ENCODE results near the gene DHRS4. TPM values are rescaled to one million over a fixed set of nuclear protein-coding genes. Genes with fewer than 3 reads are reported as not detected.
A peak's percentile ranks its signal among the peaks of the same experiment; 100 is the strongest.
"Not testable (repeated sequence)": the region's sequence is repeated elsewhere in the genome, so short reads cannot be mapped to it uniquely, and the experiment has no call there.

Gene DHRS4
- total RNA-seq, 4 donors from 2014 or later: 29.9 to 54.0 (median 38.9) TPM

- WGBS, 2 donors: 82% methylated on average over 1 of the region's 2 CpGs; no CpG with 5 or more reads in 1 of the 2 donors
- DNase-seq (ENCODE audit: low spot score in 2 of 2); H3K4me3 ChIP-seq (ENCODE audit: low read depth, poor library complexity, severe bottlenecking); intact Hi-C loops (cut with DNase I; ENCODE audit: low total_unique reads): not testable (repeated sequence)
Observed at GRCh38 chr14:23961704-23962103, 8.1 kb downstream of the DHRS4 start.

DNA sequence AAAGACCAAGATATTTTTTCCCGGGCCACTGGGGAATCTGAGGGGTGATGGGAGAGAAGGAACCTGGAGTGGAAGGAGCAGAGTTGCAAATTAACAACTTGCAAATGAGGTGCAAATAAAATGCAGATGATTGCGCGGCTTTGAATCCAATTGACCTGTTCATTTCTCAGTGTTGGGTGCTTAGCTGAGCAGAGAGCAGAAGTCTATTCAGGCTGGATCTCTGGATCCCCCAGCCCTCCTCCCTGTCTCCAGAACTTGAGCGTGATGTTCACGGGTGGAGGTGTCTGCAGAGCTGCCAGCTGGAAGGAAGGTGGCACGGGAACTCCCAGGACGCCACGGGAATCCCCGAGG lies 15.5 kb downstream of the DHRS4 start:
- WGBS, 2 donors: no CpG with 5 or more reads among the region's 9 CpGs
- DNase-seq (ENCODE audit: low spot score in 2 of 2); H3K4me3 ChIP-seq (ENCODE audit: low read depth, poor library complexity, severe bottlenecking); intact Hi-C loops (cut with DNase I; ENCODE audit: low total_unique reads): not testable (repeated sequence)

DNA sequence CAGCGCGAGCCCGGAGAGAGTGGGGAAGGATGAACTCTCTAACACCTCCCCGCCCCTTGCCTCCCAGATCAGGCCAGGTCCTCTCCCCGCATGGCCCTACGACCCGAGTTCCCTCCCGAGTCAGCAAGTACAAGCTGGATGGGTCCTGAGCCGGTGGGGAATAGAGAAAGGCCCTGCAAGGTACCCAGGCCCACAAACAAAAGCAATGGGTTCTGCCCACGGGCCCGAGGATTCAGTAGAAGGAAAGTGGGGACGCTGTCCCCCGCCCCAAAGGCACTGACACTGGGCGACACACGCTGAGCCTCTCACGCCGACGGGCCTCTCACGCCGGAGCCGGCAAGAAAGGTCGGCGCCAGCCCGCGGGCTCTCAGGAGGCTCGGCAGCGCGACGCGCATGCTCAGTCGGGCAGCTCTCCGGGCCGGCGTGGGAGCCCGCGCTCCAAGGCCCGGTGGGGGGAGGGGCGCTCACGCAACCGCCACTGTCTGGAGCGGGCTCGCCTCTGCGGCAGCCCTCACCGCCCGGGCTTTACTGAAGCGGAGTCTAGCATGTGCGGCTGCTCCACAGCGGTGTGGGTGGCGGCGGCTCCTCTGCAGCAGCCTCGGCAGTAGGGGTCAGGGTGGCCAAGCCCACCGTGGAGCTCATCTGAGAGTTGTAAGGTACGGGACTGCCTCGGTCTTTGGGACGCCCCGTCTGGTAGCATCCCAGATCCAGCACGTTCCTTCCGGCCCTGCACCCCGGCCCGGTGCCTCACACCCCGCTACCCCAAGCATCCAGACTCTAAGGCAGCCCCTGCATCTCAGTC lies 16.1 kb downstream of the DHRS4 start:
- DNase-seq (ENCODE audit: low spot score in 2 of 2): peak in 1 of 2 donors; percentile 90
- intact Hi-C loops (cut with DNase I; ENCODE audit: low total_unique reads); H3K4me3 ChIP-seq (ENCODE audit: low read depth, poor library complexity, severe bottlenecking): not testable (repeated sequence)
- WGBS, 2 donors: 18 to 27% methylated on average over 27 to 31 of the region's 61 CpGs

DNA sequence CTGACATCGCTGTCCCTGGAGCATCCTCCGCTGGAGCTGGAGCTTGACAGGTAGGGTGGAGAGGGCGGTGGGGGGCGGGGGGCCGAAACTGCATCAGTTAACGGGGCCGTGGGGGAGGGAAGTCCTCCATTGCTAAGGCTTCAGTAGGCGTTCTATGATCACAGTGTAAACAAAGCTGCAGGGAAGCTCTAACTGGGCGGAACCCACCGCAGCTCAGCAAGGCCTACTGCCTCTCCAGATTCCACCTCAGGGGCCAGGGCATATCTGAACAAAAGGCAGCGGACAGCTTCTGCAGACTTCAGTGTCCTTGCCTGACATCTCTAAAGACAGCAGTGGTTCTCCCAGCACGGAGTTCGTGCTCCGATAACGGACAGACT lies 16.7 kb downstream of the DHRS4 start:
- WGBS, 2 donors: 86% methylated on average over 11 of the region's 15 CpGs; no CpG with 5 or more reads in 1 of the 2 donors
- DNase-seq (ENCODE audit: low spot score in 2 of 2); H3K4me3 ChIP-seq (ENCODE audit: low read depth, poor library complexity, severe bottlenecking); intact Hi-C loops (cut with DNase I; ENCODE audit: low total_unique reads): not testable (repeated sequence)

DNA sequence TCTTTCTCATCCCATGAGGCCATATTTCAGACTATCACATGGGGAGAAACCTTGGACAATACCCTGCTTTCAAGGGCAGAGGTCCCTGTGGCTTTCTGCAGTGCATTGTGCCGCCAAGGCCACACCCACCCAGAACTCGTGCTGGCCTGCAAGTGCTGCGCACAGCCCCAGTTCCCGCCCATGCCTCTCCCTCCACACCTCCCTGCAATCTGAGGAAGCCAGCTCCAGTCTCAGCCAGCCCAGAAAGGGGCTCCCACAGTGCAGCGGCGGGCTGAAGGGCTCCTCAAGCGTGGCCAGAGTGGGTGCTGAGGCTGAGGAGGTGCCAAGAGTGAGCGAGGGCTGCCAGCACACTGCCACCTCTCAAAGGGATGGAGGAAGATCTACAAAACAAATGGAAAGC lies 19.6 kb downstream of the DHRS4 start:
- DNase-seq (ENCODE audit: low spot score in 2 of 2); H3K4me3 ChIP-seq (ENCODE audit: low read depth, poor library complexity, severe bottlenecking); intact Hi-C loops (cut with DNase I; ENCODE audit: low total_unique reads): not testable (repeated sequence)
- 64 to 69% methylated on average over 8 of the region's 8 CpGs for WGBS, 2 donors

DNA sequence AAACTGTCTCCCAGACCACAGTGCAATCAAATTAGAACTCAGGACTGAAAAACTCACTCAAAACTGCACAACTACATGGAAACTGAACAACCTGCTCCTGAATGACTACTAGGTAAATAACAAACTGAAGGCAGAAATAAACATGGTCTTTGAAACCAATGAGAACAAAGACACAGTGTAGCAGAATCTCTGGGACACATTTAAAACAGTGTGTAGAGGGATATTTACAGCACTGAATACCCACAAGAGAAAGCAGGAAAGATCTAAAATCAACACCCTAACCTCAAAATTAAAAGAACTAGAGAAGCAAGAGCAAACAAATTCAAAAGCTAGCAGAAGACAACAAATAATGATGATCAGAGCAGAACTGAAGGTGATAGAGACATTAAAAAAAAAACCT lies 20.5 kb downstream of the DHRS4 start:
- intact Hi-C loops (cut with DNase I; ENCODE audit: low total_unique reads); H3K4me3 ChIP-seq (ENCODE audit: low read depth, poor library complexity, severe bottlenecking); DNase-seq (ENCODE audit: low spot score in 2 of 2): not testable (repeated sequence)

DNA sequence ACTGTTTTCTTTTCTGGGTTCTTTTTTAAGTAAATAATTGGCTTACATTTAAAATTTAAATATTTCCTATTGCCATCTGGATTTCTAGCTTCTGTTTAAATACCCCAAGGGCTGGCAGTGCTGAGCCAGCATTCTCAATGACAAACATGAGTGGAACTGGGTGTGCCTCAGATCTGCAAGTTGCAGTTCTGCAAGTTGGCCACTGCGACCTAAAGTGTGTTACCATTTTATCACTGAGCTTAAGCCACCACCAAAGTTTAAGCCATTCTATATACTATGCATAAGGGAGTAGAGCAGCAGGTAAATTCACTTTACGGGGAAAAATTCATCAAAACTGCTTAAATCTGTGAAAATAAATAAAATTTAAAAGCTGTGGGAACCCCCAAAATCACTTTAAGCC lies 23.6 kb downstream of the DHRS4 start:
- H3K4me3 ChIP-seq (ENCODE audit: low read depth, poor library complexity, severe bottlenecking); intact Hi-C loops (cut with DNase I; ENCODE audit: low total_unique reads): not testable (repeated sequence)
- WGBS, 2 donors: 40 to 45% methylated on average over 2 of the region's 2 CpGs
- peak in 1 of 2 donors; percentile 41 for DNase-seq (ENCODE audit: low spot score in 2 of 2)

- DNase-seq (ENCODE audit: low spot score in 2 of 2); intact Hi-C loops (cut with DNase I; ENCODE audit: low total_unique reads); H3K4me3 ChIP-seq (ENCODE audit: low read depth, poor library complexity, severe bottlenecking): not testable (repeated sequence)
- 86 to 87% methylated on average over 10 of the region's 10 CpGs for WGBS, 2 donors
Observed at GRCh38 chr14:23981951-23982813, 28.6 kb downstream of the DHRS4 start.

DNA sequence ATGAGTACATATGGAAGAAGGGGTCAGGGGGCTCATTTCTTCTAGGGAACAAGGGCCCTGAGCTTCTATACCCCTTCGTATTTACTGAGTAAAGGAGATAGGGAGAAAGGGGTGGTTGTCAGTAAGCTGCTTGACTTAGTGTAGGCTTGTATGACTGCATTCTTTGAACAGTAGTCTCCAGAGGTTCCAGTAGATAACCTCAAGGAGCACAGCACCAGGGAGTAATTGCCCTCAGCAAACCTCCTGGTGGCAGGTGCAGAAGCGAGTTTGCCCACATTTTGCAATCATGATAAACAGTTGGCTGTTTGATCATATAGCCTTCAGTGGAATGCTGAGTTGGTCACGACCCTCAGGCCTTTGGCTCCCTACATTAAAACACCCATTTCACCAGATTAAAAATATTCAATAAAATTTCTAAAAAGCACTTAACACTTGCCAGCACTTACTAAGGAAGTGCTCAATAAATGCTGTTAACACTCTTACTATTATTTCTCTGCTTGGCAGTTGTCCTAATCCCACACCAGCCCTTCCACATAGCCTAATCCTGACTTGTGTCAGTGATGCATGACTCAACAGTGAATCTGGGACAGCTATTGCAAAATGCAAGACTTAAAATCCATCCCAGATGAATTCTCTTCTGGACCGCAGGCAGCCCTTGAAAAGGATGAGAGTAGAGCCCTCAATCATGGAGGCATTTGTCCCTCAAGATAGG lies 31.5 kb downstream of the DHRS4 start:
- no peak for TF ChIP-seq CTCF (IDR thresholded peaks at IDR 0.05)
- no peak for TF ChIP-seq POLR2A (IDR thresholded peaks at IDR 0.05)
- WGBS, 2 donors: 38 to 44% methylated on average over 4 of the region's 4 CpGs
- intact Hi-C loops (cut with DNase I; ENCODE audit: low total_unique reads): no loop called here
- no peak for DNase-seq (ENCODE audit: low spot score in 2 of 2)
- H3K4me3 ChIP-seq (ENCODE audit: low read depth, poor library complexity, severe bottlenecking): no peak overlapping the region

- DNase-seq (ENCODE audit: low spot score in 2 of 2); H3K4me3 ChIP-seq (ENCODE audit: low read depth, poor library complexity, severe bottlenecking); intact Hi-C loops (cut with DNase I; ENCODE audit: low total_unique reads): not testable (repeated sequence)
- 78% methylated on average over 6 of the region's 6 CpGs; no CpG with 5 or more reads in 1 of the 2 donors for WGBS, 2 donors
Observed at GRCh38 chr14:23988223-23988606, 34.6 kb downstream of the DHRS4 start.

DNA sequence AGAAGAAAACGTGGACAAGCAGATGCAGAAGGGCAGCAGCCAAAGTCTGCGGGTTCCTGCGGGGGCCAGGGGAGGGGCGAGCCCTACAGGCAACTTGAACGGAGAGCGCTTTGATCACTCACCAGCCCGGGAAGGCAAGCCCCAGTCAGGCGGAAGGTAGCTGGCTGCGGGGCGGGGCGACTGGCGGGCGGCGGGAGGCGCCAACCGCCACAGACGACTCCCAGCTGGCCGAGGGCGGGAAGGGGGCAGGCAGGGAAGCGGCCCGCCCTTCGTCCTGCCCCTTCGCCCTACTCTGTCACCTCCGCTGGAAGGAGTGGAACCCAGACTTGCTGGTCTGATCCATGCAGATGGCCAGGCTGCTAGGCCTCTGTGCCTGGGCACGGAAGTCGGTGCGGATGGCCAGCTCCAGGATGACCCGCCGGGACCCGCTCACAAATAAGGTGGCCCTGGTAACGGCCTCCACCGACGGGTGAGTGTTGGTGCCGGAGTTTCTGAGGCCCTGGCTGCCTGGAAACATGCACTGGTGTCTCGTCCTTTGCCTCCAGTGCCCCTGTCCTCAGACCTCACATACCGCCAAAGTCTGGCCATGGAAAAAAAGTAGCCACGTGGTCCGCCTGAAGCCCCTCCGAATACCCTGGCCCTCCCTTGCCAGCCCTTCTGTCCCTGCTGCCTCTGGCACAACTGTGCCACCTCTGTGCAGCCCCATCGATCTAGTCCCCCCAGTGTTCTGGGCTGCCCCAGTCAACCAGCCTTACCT lies 35.2 kb downstream of the DHRS4 start, which contains the start of gene DHRS4L2:
Gene DHRS4L2 (plus strand): TSS at position 323 of the 757 bp plus-strand sequence. CDS start 19 bp downstream, at position 342.
- DNase-seq (ENCODE audit: low spot score in 2 of 2): peak; percentile 56 to 96
- H3K4me3 ChIP-seq (ENCODE audit: low read depth, poor library complexity, severe bottlenecking); intact Hi-C loops (cut with DNase I; ENCODE audit: low total_unique reads): not testable (repeated sequence)
- WGBS, 2 donors: 6 to 38% methylated on average over 30 to 40 of the region's 40 CpGs

DNA sequence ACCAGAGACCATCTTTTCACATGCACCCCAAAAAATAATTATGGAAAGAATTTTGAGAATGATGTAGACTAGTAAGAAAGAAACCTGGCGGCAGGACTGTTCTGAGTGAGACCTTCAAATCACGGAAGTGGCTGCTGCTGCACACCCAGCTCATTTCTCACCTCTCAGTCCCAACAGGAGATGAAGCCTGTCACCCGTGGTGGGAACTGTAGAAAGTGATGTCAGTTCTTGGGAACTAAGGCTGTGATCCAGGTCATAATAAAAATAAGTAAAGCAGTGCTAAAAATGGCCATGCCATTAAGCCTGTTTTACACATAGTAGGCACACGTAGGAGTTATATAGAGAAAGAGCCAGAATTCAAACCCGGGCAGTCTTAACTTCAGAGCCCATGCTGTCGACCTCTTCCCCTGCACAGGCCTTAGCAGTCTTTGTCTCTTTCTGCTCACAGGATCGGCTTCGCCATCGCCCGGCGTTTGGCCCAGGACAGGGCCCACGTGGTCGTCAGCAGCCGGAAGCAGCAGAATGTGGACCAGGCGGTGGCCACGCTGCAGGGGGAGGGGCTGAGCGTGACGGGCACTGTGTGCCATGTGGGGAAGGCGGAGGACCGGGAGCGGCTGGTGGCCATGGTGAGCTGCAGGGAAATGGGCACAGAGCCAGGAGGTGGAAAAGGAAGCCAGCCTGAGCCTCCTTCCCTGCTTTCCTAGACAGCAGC lies 36.3 kb downstream of the DHRS4 start:
- H3K4me3 ChIP-seq (ENCODE audit: low read depth, poor library complexity, severe bottlenecking); intact Hi-C loops (cut with DNase I; ENCODE audit: low total_unique reads): not testable (repeated sequence)
- WGBS, 2 donors: 45 to 78% methylated on average over 11 to 21 of the region's 21 CpGs
- peak in 1 of 2 donors; percentile 93 for DNase-seq (ENCODE audit: low spot score in 2 of 2)

All from lower leg skin (tissue), 4 donors.